Gastroesophageal sphincter (tissue), 3 donors: Measurements from ENCODE around the gene TSHZ2.

Source experiments
- EP300 ChIP-seq: sonication (generic); formaldehyde crosslinking; IDR thresholded peaks from one replicate; pipeline ENCODE4 v1.6.1; 2017; ENCODE audit warnings: antibody characterized with exemption, mild to moderate bottlenecking
- POLR2A ChIP-seq, 2 donors: fragments of 450-650 bp; IDR thresholded peaks; one replicate each; pipeline ENCODE4 v1.6.1; 2017; ENCODE audit warnings: antibody characterized with exemption in 2 of 2, mild to moderate bottlenecking in 2 of 2, moderate library complexity in 1 of 2
- TF ChIP-seq, protein P1 (sequence below), 4 experiments: fragments of 200-600 bp in 2 of 4; fragments of 450-650 bp in 2 of 4; sonication (generic) in 1 of 4; IDR thresholded peaks; one replicate each; pipeline ENCODE4 v1.5.1; 2017 to 2019; ENCODE audit warnings: antibody characterized with exemption in 4 of 4, mild to moderate bottlenecking in 2 of 4, moderate library complexity in 2 of 4

- TF ChIP-seq EP300 (no peak), POLR2A (IDR thresholded peaks at IDR 0.05) (no peak)
- TF ChIP-seq, protein P1, sequence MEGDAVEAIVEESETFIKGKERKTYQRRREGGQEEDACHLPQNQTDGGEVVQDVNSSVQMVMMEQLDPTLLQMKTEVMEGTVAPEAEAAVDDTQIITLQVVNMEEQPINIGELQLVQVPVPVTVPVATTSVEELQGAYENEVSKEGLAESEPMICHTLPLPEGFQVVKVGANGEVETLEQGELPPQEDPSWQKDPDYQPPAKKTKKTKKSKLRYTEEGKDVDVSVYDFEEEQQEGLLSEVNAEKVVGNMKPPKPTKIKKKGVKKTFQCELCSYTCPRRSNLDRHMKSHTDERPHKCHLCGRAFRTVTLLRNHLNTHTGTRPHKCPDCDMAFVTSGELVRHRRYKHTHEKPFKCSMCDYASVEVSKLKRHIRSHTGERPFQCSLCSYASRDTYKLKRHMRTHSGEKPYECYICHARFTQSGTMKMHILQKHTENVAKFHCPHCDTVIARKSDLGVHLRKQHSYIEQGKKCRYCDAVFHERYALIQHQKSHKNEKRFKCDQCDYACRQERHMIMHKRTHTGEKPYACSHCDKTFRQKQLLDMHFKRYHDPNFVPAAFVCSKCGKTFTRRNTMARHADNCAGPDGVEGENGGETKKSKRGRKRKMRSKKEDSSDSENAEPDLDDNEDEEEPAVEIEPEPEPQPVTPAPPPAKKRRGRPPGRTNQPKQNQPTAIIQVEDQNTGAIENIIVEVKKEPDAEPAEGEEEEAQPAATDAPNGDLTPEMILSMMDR (IDR thresholded peaks at IDR 0.05) = no peak
Measured at GRCh38 chr20:52937591-52938100, 34.5 kb upstream of the TSHZ2 start.
